ENCODE data around the gene AKR1C4. TPM values are rescaled to one million over a fixed set of nuclear protein-coding genes. Genes with fewer than 3 reads are reported as not detected.

AKR1C4 gene
- total and polyA plus RNA-seq, 8 donors, result not detected

GRCh38 chr10:5259132-5259951 lies 62.7 kb downstream of the AKR1C4 start:
- H3K9me3 ChIP-seq, result peaks cover 0 to 14% of the 10 kb centered on the region in 2 donors
- DNase-seq, result no peak
- intact Hi-C loops (cut with DNase I), result no loop called here
- no peaks in the 10 kb centered on the region for H3K36me3 ChIP-seq
- no peak overlapping the region for H3K4me3 ChIP-seq
- no peak overlapping the region for H3K27ac ChIP-seq
- H3K27me3 ChIP-seq, result no peaks in the 10 kb centered on the region
- no peaks in the 10 kb centered on the region for H3K4me1 ChIP-seq
- TF ChIP-seq CTCF (IDR thresholded peaks at IDR 0.05), result no peak
- ATAC-seq, result no peak

- Histone ChIP-seq H3K27me3 (no peaks in the 10 kb centered on the region), H3K4me3 (no peak overlapping the region), H3K4me1 (no peaks in the 10 kb centered on the region), H3K36me3 (no peaks in the 10 kb centered on the region), H3K9me3 (peaks cover 0 to 20% of the 10 kb centered on the region in 2 donors), H3K27ac (no peak overlapping the region)
- ATAC-seq (no peak), DNase-seq (no peak)
- intact Hi-C loops (cut with DNase I), result no loop called here
- TF ChIP-seq CTCF (IDR thresholded peaks at IDR 0.05), result no peak
These were observed 63.4 kb downstream of the AKR1C4 start for GRCh38 chr10:5259952-5260578.

GRCh38 chr10:5260828-5261227 lies 64.2 kb downstream of the AKR1C4 start:
- peaks cover 0 to 23% of the 10 kb centered on the region in 2 donors for H3K9me3 ChIP-seq
- intact Hi-C loops (cut with DNase I), result no loop called here
- H3K4me1 ChIP-seq, result no peaks in the 10 kb centered on the region
- TF ChIP-seq CTCF (IDR thresholded peaks at IDR 0.05), result no peak
- DNase-seq (no peak), ATAC-seq (no peak)
- no peak overlapping the region for H3K4me3 ChIP-seq
- H3K27me3 ChIP-seq, result no peaks in the 10 kb centered on the region
- no peak overlapping the region for H3K27ac ChIP-seq
- H3K36me3 ChIP-seq, result no peaks in the 10 kb centered on the region

- Histone ChIP-seq H3K36me3 (no peaks in the 10 kb centered on the region), H3K4me1 (no peaks in the 10 kb centered on the region), H3K27ac (no peak overlapping the region), H3K27me3 (no peaks in the 10 kb centered on the region), H3K9me3 (peaks cover 0 to 36% of the 10 kb centered on the region in 2 donors), H3K4me3 (no peak overlapping the region)
- no peak for ATAC-seq
- intact Hi-C loops (cut with DNase I), result no loop called here
- DNase-seq, result no peak
- TF ChIP-seq CTCF (IDR thresholded peaks at IDR 0.05), result no peak
These were observed 68.5 kb downstream of the AKR1C4 start for GRCh38 chr10:5265139-5265538.

- Histone ChIP-seq H3K27me3 (no peaks in the 10 kb centered on the region), H3K9me3 (peaks cover 0 to 36% of the 10 kb centered on the region in 2 donors), H3K27ac (no peak overlapping the region), H3K36me3 (no peaks in the 10 kb centered on the region), H3K4me3 (no peak overlapping the region), H3K4me1 (no peaks in the 10 kb centered on the region)
- no peak for DNase-seq
- no peak for TF ChIP-seq CTCF (IDR thresholded peaks at IDR 0.05)
- no peak for ATAC-seq
- intact Hi-C loops (cut with DNase I), result no loop called here
These were observed 69.7 kb downstream of the AKR1C4 start for GRCh38 chr10:5266351-5266750.

Data from left lung (tissue), 10 donors.